ENCODE results near the gene ARG1. TPM values are rescaled to one million over a fixed set of nuclear protein-coding genes. Genes with fewer than 3 reads are reported as not detected.

ARG1 gene
- total and polyA plus RNA-seq, 8 donors, result 0.69 to 2.0 (median 1.0) TPM; not detected in 4

GRCh38 chr6:131628726-131629125, 55.7 kb downstream of the ARG1 start:
- Histone ChIP-seq H3K36me3 (peaks cover 0 to 9% (median 8%) of the 10 kb centered on the region in 3 donors), H3K4me1 (peaks cover 0 to 11% (median 8%) of the 10 kb centered on the region in 3 donors), H3K27ac (no peak overlapping the region), H3K9me3 (no peaks in the 10 kb centered on the region), H3K4me3 (peak overlapping the region in 2 of 4 donors; percentile 61 to 76), H3K27me3 (no peaks in the 10 kb centered on the region)
- whole genome bisulfite sequencing, 2 donors, result 31 to 38% methylated on average over 1 of the region's 1 CpG
- intact Hi-C loops (cut with DNase I), result no loop called here
- DNase-seq, result no peak
- ATAC-seq, result no peak
- FAIRE-seq, result no peak
- TF ChIP-seq CTCF (IDR thresholded peaks at IDR 0.05), result no peak

DNA sequence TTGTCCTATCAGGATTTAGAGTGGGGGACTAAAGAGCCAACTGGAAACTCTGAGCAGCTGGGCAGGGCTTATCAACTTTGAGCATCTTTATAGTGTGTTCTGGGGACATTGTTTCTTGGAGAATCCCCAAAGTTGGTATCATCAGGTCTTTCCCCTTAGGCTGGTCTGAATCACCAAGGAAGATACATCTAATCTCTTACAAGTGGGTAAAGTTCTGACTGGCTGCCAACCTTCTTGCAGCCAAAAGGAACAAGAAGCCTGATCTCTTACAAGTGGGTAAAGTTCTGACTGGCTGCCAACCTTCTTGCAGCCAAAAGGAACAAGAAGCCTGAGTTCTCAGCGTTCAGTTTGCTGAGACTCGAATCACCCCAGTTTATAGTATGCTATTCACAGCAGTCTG, 56.6 kb downstream of the ARG1 start:
- Histone ChIP-seq H3K27ac (no peak overlapping the region), H3K4me1 (peaks cover 0 to 11% (median 8%) of the 10 kb centered on the region in 3 donors), H3K27me3 (no peaks in the 10 kb centered on the region), H3K36me3 (peaks cover 0 to under 1% (median 0%) of the 10 kb centered on the region in 3 donors), H3K4me3 (no peak overlapping the region), H3K9me3 (no peaks in the 10 kb centered on the region)
- 56 to 69% methylated on average over 2 of the region's 2 CpGs for WGBS, 2 donors
- no peak for FAIRE-seq
- ATAC-seq, result no peak
- TF ChIP-seq CTCF (IDR thresholded peaks at IDR 0.05), result no peak
- no peak for DNase-seq
- intact Hi-C loops (cut with DNase I), result no loop called here

DNA sequence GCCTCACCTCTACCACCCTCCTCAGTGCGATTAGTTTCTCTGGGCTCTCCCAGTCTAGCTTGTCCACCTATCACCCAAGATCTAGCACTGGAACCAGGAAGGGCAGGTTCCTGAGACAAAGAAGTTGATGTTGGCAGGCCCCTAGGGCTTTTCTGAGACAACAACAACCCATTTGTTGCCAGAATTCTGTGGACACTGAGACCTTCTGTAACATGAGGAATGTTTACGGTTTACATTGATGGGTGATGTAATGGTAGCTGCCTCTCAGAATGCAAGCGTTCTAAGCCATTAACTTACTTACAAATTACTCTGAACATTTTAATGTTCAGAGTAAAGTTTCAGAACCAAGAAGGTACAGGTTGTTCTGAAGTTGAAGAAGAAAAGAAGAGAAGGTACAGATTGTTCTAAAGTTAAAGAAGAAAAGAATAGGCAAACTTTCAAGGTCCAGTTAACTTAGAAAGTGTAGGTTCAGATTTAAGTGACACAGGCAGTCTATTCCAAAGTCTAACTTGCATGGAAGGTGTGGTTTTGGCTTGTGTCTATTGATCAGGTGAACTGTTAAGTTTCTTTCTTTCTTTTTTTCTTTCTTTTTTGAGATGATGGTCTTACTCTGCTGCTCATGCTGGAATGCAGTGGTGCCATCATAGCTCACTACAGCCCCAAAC, 58.7 kb downstream of the ARG1 start:
- TF ChIP-seq CTCF (IDR thresholded peaks at IDR 0.05), result no peak
- WGBS, 2 donors, result 65% methylated on average over 3 of the region's 3 CpGs

More for the DNA sequence above, 58.7 kb downstream of the ARG1 start:
- DNase-seq, result no peak
- FAIRE-seq, result no peak
- intact Hi-C loops (cut with DNase I), result no loop called here
- Histone ChIP-seq H3K4me3 (no peak overlapping the region), H3K27ac (no peak overlapping the region), H3K27me3 (no peaks in the 10 kb centered on the region), H3K9me3 (no peaks in the 10 kb centered on the region), H3K36me3 (no peaks in the 10 kb centered on the region), H3K4me1 (peaks cover 0 to 7% (median 4%) of the 10 kb centered on the region in 3 donors)
- no peak for ATAC-seq

Other genes starting within 250 kb of the ARG1 start
- gene MED23, start 55.0 kb downstream of the ARG1 start, total RNA-seq, result 10 to 100 TPM in 5 of 6 donors, 1 to 10 TPM in 1; 9.7 to 22.8 (median 13.2) TPM
- 10 to 100 TPM; 11.0 to 17.7 TPM for gene MED23, start 55.0 kb downstream of the ARG1 start, polyA plus RNA-seq
- under 1 TPM in 3 of 6 donors, not detected in 3; 0.09 to 0.38 (median 0.13) TPM for gene ENPP3, start 64.1 kb downstream of the ARG1 start, total RNA-seq
- gene ENPP3, start 64.1 kb downstream of the ARG1 start, polyA plus RNA-seq, result under 1 TPM; 0.07 to 0.23 TPM
- gene OR2A4, start 128.2 kb downstream of the ARG1 start, total RNA-seq, result not detected
- under 1 TPM in 1 of 2 donors, not detected in 1; 0.46 TPM for gene OR2A4, start 128.2 kb downstream of the ARG1 start, polyA plus RNA-seq
- not detected for gene CTAGE9, start 137.8 kb downstream of the ARG1 start, total RNA-seq
- not detected for gene CTAGE9, start 137.8 kb downstream of the ARG1 start, polyA plus RNA-seq
- gene ENPP1, start 234.8 kb downstream of the ARG1 start, total RNA-seq, result 10 to 100 TPM; 16.5 to 46.6 (median 23.0) TPM
- gene ENPP1, start 234.8 kb downstream of the ARG1 start, polyA plus RNA-seq, result 1 to 10 TPM; 4.8 to 5.6 TPM